HG02610 (cell line): ENCODE data around the gene OR2W1.

Experiments
- ATAC-seq: cut with Tn5 transposase; IDR thresholded peaks from one replicate; pipeline ENCODE4 v1.9.1; 2021; ENCODE audit warnings: mild to moderate bottlenecking, moderate library complexity; ENCODE audit not compliant: unreplicated experiment

OR2W1 gene

DNA sequence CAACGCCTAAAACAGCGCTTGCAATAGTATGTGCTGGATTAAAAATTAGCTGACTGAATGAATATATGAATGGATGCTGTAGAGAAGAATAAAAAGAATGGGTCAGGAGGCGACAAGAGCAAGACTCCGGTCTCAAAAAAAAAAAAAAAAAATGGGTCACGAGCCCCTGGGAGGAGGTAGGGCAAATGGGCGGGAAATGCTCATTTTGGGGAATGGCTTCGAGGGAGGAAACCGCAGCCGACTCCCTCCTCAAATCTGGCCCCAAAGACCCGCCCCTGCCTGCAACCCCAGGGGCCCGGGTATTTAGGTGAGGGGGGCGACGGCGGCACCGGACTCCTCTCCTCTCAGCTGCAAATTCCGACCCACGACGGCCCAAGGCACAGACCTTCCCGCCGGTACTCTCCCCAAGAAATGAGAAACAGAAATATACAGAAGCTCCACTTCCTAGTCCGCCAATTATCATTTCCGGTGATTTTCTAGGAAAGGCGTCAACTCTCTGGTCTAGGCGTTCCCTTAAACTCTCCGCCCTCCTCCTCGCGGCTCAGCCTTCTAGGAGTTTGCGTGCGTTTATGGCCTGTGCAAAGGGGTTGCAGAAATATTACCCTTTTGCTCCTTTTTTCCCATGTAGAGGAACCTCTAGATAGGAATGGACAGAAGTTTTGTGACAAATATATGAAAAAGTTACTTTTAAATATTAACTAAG is 39.6 kb downstream of the OR2W1 start, which contains the start of gene ZNF311:
ZNF311 (minus strand) TSS at position 133 of the 703 bp plus-strand sequence. CDS start 1,361 bp downstream, outside the sequence.
- no peak for ATAC-seq

GRCh38 chr6:28996844-28997510 is 48.0 kb downstream of the OR2W1 start:
- ATAC-seq, result no peak

GRCh38 chr6:28995093-28995650 is 49.8 kb downstream of the OR2W1 start:
- ATAC-seq, result no peak
